MM.1S (cell line): ENCODE results near the gene RNF126.
A peak's percentile ranks its signal among the peaks of the same experiment; 100 is the strongest.

Experiments used
- DNase-seq: peaks from one replicate; pipeline ENCODE4 v3.0.0-alpha.2; 2015
- H2AFZ ChIP-seq: fragments of 300-600 bp; sonication (generic); 2 replicates; pipeline ENCODE4 v1.6.0; 2016; ENCODE audit warnings: antibody characterized with exemption, low read length
- H3F3A ChIP-seq: fragments of 300-600 bp; sonication (generic); 2 replicates; pipeline ENCODE4 v1.6.1; 2016; ENCODE audit warnings: mild to moderate bottlenecking, antibody characterized with exemption, low read length, moderate library complexity, mixed read lengths; ENCODE audit not compliant: insufficient read depth
- H3K27ac ChIP-seq: fragments of 300-600 bp; sonication (generic); 2 replicates; pipeline ENCODE4 v1.5.1; 2016; ENCODE audit warnings: mild to moderate bottlenecking, low read length
- H3K27me3 ChIP-seq: fragments of 300-600 bp; sonication (generic); replicated peaks from 2 replicates; pipeline ENCODE4 v1.6.0; 2016; ENCODE audit warnings: low read length; ENCODE audit not compliant: insufficient read depth
- H3K36me3 ChIP-seq: fragments of 300-600 bp; sonication (generic); replicated peaks from 2 replicates; pipeline ENCODE4 v1.6.1; 2016; ENCODE audit warnings: mild to moderate bottlenecking, low read length, mixed read lengths; ENCODE audit not compliant: insufficient read depth
- H3K4me1 ChIP-seq: fragments of 300-600 bp; sonication (generic); 2 replicates; pipeline ENCODE4 v1.6.1; 2016; ENCODE audit warnings: low read length, mixed read lengths
- H3K4me2 ChIP-seq: fragments of 300-600 bp; sonication (generic); 2 replicates; pipeline ENCODE4 v1.6.0; 2016; ENCODE audit warnings: low read depth, low read length
- H3K4me3 ChIP-seq: fragments of 300-600 bp; sonication (generic); 2 replicates; pipeline ENCODE4 v1.5.1; 2016; ENCODE audit warnings: low read length, mixed read lengths
- H3K79me2 ChIP-seq: fragments of 300-600 bp; sonication (generic); 2 replicates; pipeline ENCODE4 v1.6.1; 2016; ENCODE audit warnings: mixed run types, low read length, mixed read lengths
- H3K9ac ChIP-seq: fragments of 300-600 bp; sonication (generic); 2 replicates; pipeline ENCODE4 v1.6.1; 2016; ENCODE audit warnings: low read length, mixed read lengths
- H3K9me2 ChIP-seq: fragments of 300-600 bp; sonication (generic); replicated peaks from 2 replicates; pipeline ENCODE4 v1.6.1; 2016; ENCODE audit warnings: mild to moderate bottlenecking, low read length, mixed read lengths; ENCODE audit not compliant: insufficient read depth
- H3K9me3 ChIP-seq: fragments of 300-600 bp; sonication (generic); replicated peaks from 2 replicates; pipeline ENCODE4 v1.6.1; 2016; ENCODE audit warnings: mild to moderate bottlenecking, low read length, mixed read lengths; ENCODE audit not compliant: insufficient read depth
- H4K20me1 ChIP-seq: fragments of 300-600 bp; sonication (generic); 2 replicates; pipeline ENCODE4 v1.6.1; 2016; ENCODE audit warnings: mild to moderate bottlenecking, low read length, moderate library complexity, mixed read lengths; ENCODE audit not compliant: insufficient read depth
- EZH2 ChIP-seq: fragments of 300-600 bp; sonication (generic); optimal IDR thresholded peaks from 2 replicates; pipeline ENCODE3; 2017; ENCODE audit warnings: low read depth, mild to moderate bottlenecking, antibody characterized with exemption, low read length, mixed read lengths
- EZH2phosphoT487 ChIP-seq: fragments of 300-600 bp; sonication (generic); IDR thresholded peaks from 2 replicates; pipeline ENCODE4 v1.6.1; 2018; ENCODE audit warnings: antibody characterized with exemption, low read length
- TF ChIP-seq, protein P1 (sequence below): fragments of 300-600 bp; sonication (generic); IDR thresholded peaks from 2 replicates; pipeline ENCODE4 v1.5.1; 2016; ENCODE audit warnings: antibody characterized with exemption, low read length, mixed read lengths

RNF126 gene

DNA sequence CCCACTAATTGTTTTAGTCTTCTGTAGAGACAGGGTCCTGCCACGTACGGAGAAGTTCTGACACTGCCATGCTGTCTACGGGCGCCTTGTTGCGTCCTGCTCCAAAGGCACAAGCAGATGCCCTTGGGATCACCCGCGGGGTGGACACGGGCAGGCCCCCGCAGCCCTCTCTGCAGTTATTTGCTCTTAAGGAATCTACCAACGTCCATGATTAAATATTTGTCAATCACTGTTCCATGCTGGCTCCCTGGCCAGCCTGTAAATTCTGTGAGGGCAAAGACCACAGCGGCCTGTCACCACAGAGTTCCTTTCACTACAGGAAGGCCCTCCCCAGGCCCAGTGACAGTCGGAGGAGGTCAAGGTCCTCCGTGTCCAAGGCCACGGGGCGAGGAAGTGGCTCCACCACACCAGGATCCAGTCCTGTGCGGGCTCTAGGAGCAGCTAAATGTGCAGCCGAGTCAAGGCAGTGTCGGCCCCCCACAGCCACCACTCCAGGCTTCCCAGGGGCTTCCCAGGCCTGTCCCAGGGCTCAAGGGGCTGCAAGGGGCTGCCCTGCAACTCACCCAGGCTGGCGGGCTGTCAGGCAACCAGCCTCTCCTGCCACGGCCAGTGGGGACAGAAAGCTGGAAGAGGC lies 2.1 kb downstream of the RNF126 start:
- Histone ChIP-seq H2AFZ (no peak overlapping the region), H3K27ac (peak overlapping the region; percentile 92), H3K4me3 (peak overlapping the region; percentile 90), H3K9me2 (no peaks in the 10 kb centered on the region), H3K27me3 (peaks cover 3% of the 10 kb centered on the region; the same call in 1 of the 2 replicates), H3K4me2 (peak overlapping the region; percentile 98), H3K4me1 (peaks cover 19% of the 10 kb centered on the region), H4K20me1 (peaks cover 51% of the 10 kb centered on the region), H3K9me3 (no peaks in the 10 kb centered on the region), H3F3A (peaks cover 30% of the 10 kb centered on the region), H3K79me2 (peaks cover 74% of the 10 kb centered on the region), H3K36me3 (peaks cover 16% of the 10 kb centered on the region), H3K9ac (peak overlapping the region; percentile 99)
- TF ChIP-seq EZH2 (no peak), EZH2phosphoT487 (no peak)
- TF ChIP-seq, protein P1, sequence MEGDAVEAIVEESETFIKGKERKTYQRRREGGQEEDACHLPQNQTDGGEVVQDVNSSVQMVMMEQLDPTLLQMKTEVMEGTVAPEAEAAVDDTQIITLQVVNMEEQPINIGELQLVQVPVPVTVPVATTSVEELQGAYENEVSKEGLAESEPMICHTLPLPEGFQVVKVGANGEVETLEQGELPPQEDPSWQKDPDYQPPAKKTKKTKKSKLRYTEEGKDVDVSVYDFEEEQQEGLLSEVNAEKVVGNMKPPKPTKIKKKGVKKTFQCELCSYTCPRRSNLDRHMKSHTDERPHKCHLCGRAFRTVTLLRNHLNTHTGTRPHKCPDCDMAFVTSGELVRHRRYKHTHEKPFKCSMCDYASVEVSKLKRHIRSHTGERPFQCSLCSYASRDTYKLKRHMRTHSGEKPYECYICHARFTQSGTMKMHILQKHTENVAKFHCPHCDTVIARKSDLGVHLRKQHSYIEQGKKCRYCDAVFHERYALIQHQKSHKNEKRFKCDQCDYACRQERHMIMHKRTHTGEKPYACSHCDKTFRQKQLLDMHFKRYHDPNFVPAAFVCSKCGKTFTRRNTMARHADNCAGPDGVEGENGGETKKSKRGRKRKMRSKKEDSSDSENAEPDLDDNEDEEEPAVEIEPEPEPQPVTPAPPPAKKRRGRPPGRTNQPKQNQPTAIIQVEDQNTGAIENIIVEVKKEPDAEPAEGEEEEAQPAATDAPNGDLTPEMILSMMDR = no peak
- DNase-seq = no peak

GRCh38 chr19:658916-659839 lies 3.8 kb downstream of the RNF126 start:
- peaks cover 15% of the 10 kb centered on the region for H3K4me1 ChIP-seq
- H3K9ac ChIP-seq = no peak overlapping the region

GRCh38 chr19:658059-658839 lies 4.8 kb downstream of the RNF126 start:
- peaks cover 95% of the 10 kb centered on the region for H3K79me2 ChIP-seq
- H3K27me3 ChIP-seq = no peaks in the 10 kb centered on the region
- H3K27ac ChIP-seq = no peak overlapping the region
- H3K9me3 ChIP-seq = no peaks in the 10 kb centered on the region
- TF ChIP-seq EZH2phosphoT487 = no peak
- TF ChIP-seq EZH2 = no peak
- TF ChIP-seq, protein P1 = no peak
- no peak overlapping the region for H3K9ac ChIP-seq
- H2AFZ ChIP-seq = no peak overlapping the region
- no peak overlapping the region for H3K4me2 ChIP-seq
- H3F3A ChIP-seq = peaks cover 25% of the 10 kb centered on the region
- peaks cover 14% of the 10 kb centered on the region for H3K4me1 ChIP-seq
- H3K36me3 ChIP-seq = peaks cover 33% of the 10 kb centered on the region
- no peaks in the 10 kb centered on the region for H3K9me2 ChIP-seq
- H3K4me3 ChIP-seq = no peak overlapping the region
- peaks cover 72% of the 10 kb centered on the region for H4K20me1 ChIP-seq
- DNase-seq = no peak

More at GRCh38 chr19:658916-659839, 3.8 kb downstream of the RNF126 start:
- no peak overlapping the region for H3K27ac ChIP-seq
- H3K9me3 ChIP-seq = no peaks in the 10 kb centered on the region
- no peak overlapping the region for H3K4me3 ChIP-seq
- TF ChIP-seq, protein P1 = no peak
- TF ChIP-seq EZH2phosphoT487 = no peak
- TF ChIP-seq EZH2 = no peak
- H2AFZ ChIP-seq = no peak overlapping the region
- peaks cover 89% of the 10 kb centered on the region for H3K79me2 ChIP-seq
- H3K36me3 ChIP-seq = peaks cover 27% of the 10 kb centered on the region
- H3K27me3 ChIP-seq = no peaks in the 10 kb centered on the region
- H3F3A ChIP-seq = peaks cover 26% of the 10 kb centered on the region
- H3K4me2 ChIP-seq = no peak overlapping the region
- no peaks in the 10 kb centered on the region for H3K9me2 ChIP-seq
- peaks cover 63% of the 10 kb centered on the region for H4K20me1 ChIP-seq
- DNase-seq = no peak
